Measurements from ENCODE around the gene BOC.

GRCh38 chr3:113167825-113168801 is 43.2 kb upstream of the BOC start:
- TF ChIP-seq POLR2AphosphoS5 (IDR thresholded peaks at IDR 0.05; ENCODE audit: insufficient read depth, low read depth, low read length) = no peak
- no peak for TF ChIP-seq CTCF (IDR thresholded peaks at IDR 0.05; ENCODE audit: extremely low read depth in 1 of 2, insufficient read depth in 1 of 2, low read depth in 1 of 2, low read length in 2 of 2)
- no peak for TF ChIP-seq POLR2A (IDR thresholded peaks at IDR 0.05; ENCODE audit: low read depth, low read length)

All from endothelial cell of umbilical vein (primary cell).